Fibroblast of lung (primary cell): ENCODE data around the gene LPCAT3. TPM values are rescaled to one million over a fixed set of nuclear protein-coding genes. Genes with fewer than 3 reads are reported as not detected.

Source experiments
- DNase-seq, 2 donors: peaks; one replicate each; pipeline versions ENCODE4 v3.0.0 to v3.0.0-alpha.2; 2010; ENCODE audit warnings: low read depth in 2 of 2
- H2AFZ ChIP-seq: 2 replicates; pipeline ENCODE4 v1.5.1; 2012; ENCODE audit warnings: low read length, control low read depth, inconsistent platforms
- H3K27ac ChIP-seq: 2 replicates; pipeline ENCODE4 v1.5.1; 2011; ENCODE audit warnings: low read length, control low read depth; ENCODE audit not compliant: insufficient read depth
- H3K27me3 ChIP-seq: 2 replicates; pipeline ENCODE4 v1.5.1; 2011; ENCODE audit warnings: mild to moderate bottlenecking, low read length; ENCODE audit not compliant: control insufficient read depth, insufficient read depth
- H3K36me3 ChIP-seq: 2 replicates; pipeline ENCODE4 v1.5.1; 2011; ENCODE audit warnings: low read length; ENCODE audit not compliant: control insufficient read depth, insufficient read depth
- H3K4me1 ChIP-seq: 2 replicates; pipeline ENCODE4 v1.5.1; 2011; ENCODE audit warnings: low read length; ENCODE audit not compliant: control insufficient read depth, insufficient read depth; ENCODE audit errors: extremely low read depth
- H3K4me2 ChIP-seq: 2 replicates; pipeline ENCODE4 v1.5.1; 2011; ENCODE audit warnings: low read length, control low read depth; ENCODE audit not compliant: insufficient read depth; ENCODE audit errors: extremely low read depth
- H3K4me3 ChIP-seq, 4 experiments: fragments of 200-600 bp in 1 of 4; sonication (generic) in 1 of 4; replicated peaks in 1 of 4; 2 replicates each; pipeline ENCODE4 v1.5.1; 2011 to 2016; ENCODE audit warnings: low read length in 4 of 4, low read depth in 3 of 4, mild to moderate bottlenecking in 3 of 4, control low read depth in 2 of 4, inconsistent platforms in 1 of 4, mixed read lengths in 1 of 4; ENCODE audit not compliant: insufficient read depth in 1 of 4; ENCODE audit errors: control extremely low read depth in 1 of 4
- H3K79me2 ChIP-seq: 2 replicates; pipeline ENCODE4 v1.5.1; 2012; ENCODE audit warnings: mild to moderate bottlenecking, low read length, inconsistent platforms; ENCODE audit not compliant: control insufficient read depth, insufficient read depth
- H3K9ac ChIP-seq: 2 replicates; pipeline ENCODE4 v1.5.1; 2011; ENCODE audit warnings: mild to moderate bottlenecking, low read length, control low read depth; ENCODE audit not compliant: insufficient read depth
- H3K9me3 ChIP-seq: 2 replicates; pipeline ENCODE4 v1.5.1; 2012; ENCODE audit warnings: low read depth, low read length; ENCODE audit not compliant: control insufficient read depth, insufficient read depth
- H4K20me1 ChIP-seq: 2 replicates; pipeline ENCODE4 v1.5.1; 2011; ENCODE audit warnings: low read length; ENCODE audit not compliant: control insufficient read depth, insufficient read depth; ENCODE audit errors: extremely low read depth
- CTCF ChIP-seq, 2 donors: IDR thresholded peaks in 1 of 2; conservative IDR thresholded peaks in 1 of 2; 1 replicate in 1 of 2; 2 replicates in 1 of 2; pipeline ENCODE4 v1.5.1; 2011 to 2012; ENCODE audit warnings: low read length in 2 of 2, control low read depth in 1 of 2, inconsistent platforms in 1 of 2, low read depth in 1 of 2, mild to moderate bottlenecking in 1 of 2
- EZH2 ChIP-seq: IDR thresholded peaks from 2 replicates; pipeline ENCODE4 v1.5.1; 2012; ENCODE audit warnings: low read length, control low read depth, mild to moderate bottlenecking; ENCODE audit errors: missing control alignments
- polyA plus RNA-seq, 2 donors: library from polyadenylated mRNA; depleted of rRNA in 1 of 2; stranded (reverse) in 1 of 2; unstranded in 1 of 2; fragments of >200 nt; gene quantifications; 2 replicates each; pipeline ENCODE4 v1.2.1, GENCODE V29; 2011 to 2012; ENCODE audit warnings: missing spikeins in 1 of 2
- total RNA-seq: library from RNA; depleted of rRNA; stranded (reverse); fragments of >200 nt; gene quantifications from 2 replicates; pipeline ENCODE4 v1.2.1, GENCODE V29; 2014

LPCAT3 gene
- total and polyA plus RNA-seq, 2 donors (not counting 1 experiment from before 2014, with no cell fraction given) = 11.4 to 54.0 TPM

- Histone ChIP-seq H3K36me3 (no peaks in the 10 kb centered on the region), H3K27ac (no peak overlapping the region), H3K4me1 (no peaks in the 10 kb centered on the region), H3K4me2 (no peak overlapping the region), H3K27me3 (no peaks in the 10 kb centered on the region), H3K9me3 (no peaks in the 10 kb centered on the region), H3K9ac (no peak overlapping the region), H3K79me2 (no peaks in the 10 kb centered on the region), H3K4me3 (no peak overlapping the region), H2AFZ (no peak overlapping the region), H4K20me1 (no peaks in the 10 kb centered on the region)
- TF ChIP-seq EZH2 (no peak), CTCF (conservative IDR thresholded peaks at IDR 0.05 in 1 of 2, IDR thresholded peaks at IDR 0.05 in 1 of 2; ENCODE audit: low read depth in 1 of 2, low read length in 2 of 2) (no peak)
- DNase-seq = no peak
Observed at GRCh38 chr12:7004287-7004803, 13.9 kb downstream of the LPCAT3 start.

GRCh38 chr12:7001921-7002591, 16.2 kb downstream of the LPCAT3 start:
- no peaks in the 10 kb centered on the region for H3K79me2 ChIP-seq
- H3K4me3 ChIP-seq = no peak overlapping the region
- no peaks in the 10 kb centered on the region for H3K9me3 ChIP-seq
- no peak for DNase-seq
- H3K4me2 ChIP-seq = no peak overlapping the region
- H3K4me1 ChIP-seq = no peaks in the 10 kb centered on the region
- H3K27ac ChIP-seq = no peak overlapping the region
- H3K9ac ChIP-seq = no peak overlapping the region
- no peak for TF ChIP-seq EZH2
- TF ChIP-seq CTCF (conservative IDR thresholded peaks at IDR 0.05 in 1 of 2, IDR thresholded peaks at IDR 0.05 in 1 of 2; ENCODE audit: low read depth in 1 of 2, low read length in 2 of 2) = no peak
- H3K36me3 ChIP-seq = no peaks in the 10 kb centered on the region
- no peak overlapping the region for H2AFZ ChIP-seq
- no peaks in the 10 kb centered on the region for H4K20me1 ChIP-seq
- no peaks in the 10 kb centered on the region for H3K27me3 ChIP-seq

- H3K79me2 ChIP-seq = no peaks in the 10 kb centered on the region
- no peak overlapping the region for H3K4me2 ChIP-seq
Observed at GRCh38 chr12:6998715-6999451, 19.4 kb downstream of the LPCAT3 start.

More at GRCh38 chr12:6998715-6999451, 19.4 kb downstream of the LPCAT3 start:
- H3K9me3 ChIP-seq = no peaks in the 10 kb centered on the region
- H3K9ac ChIP-seq = no peak overlapping the region
- no peak overlapping the region for H3K4me3 ChIP-seq
- no peaks in the 10 kb centered on the region for H3K4me1 ChIP-seq
- H3K27ac ChIP-seq = no peak overlapping the region
- no peaks in the 10 kb centered on the region for H3K36me3 ChIP-seq
- H3K27me3 ChIP-seq = no peaks in the 10 kb centered on the region
- no peak for DNase-seq
- no peak overlapping the region for H2AFZ ChIP-seq
- no peaks in the 10 kb centered on the region for H4K20me1 ChIP-seq
- TF ChIP-seq EZH2 (no peak), CTCF (conservative IDR thresholded peaks at IDR 0.05 in 1 of 2, IDR thresholded peaks at IDR 0.05 in 1 of 2; ENCODE audit: low read depth in 1 of 2, low read length in 2 of 2) (no peak)
